ENCODE results near the gene HPD. TPM values are rescaled to one million over a fixed set of nuclear protein-coding genes. Genes with fewer than 3 reads are reported as not detected.

The HPD gene
- total and polyA plus RNA-seq, 2 donors (not counting 3 experiments of a cell fraction or from before 2014, with no cell fraction given) = not detected

DNA sequence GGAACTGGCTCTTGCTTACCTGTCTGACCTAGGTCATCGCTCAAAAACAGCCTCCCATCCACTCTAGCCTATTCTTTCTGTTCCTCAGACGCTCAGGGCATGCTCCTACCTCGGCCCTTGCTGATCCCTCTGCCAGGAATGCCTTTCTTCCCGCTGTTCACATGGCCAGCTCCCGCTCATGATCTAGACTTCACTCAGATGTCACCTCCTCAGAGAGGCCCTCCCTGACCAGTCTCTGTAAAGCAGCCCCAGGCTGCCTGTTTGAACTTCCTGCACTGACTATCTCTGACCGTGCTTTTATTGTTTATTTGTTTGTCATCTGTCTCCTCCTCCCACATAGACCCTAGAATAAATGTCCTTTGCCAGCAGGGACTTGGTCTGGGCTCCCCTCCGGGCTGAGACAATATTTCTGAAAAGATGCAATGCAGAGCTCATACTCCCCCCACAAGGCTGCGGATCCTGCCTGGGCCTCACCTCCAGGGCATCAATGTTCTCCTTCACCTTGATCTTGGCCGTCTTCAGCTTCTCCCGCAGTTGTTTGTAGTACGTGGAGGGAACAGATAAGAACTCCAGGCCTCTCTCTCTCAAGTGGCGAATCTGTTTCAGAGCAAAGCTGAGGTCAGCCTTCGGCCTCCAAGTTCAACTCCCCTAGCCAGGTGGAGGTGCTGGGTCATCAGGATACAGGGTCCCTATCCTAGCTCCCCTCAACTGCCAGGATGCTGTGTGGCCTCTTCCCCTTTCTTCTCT lies 15.2 kb downstream of the HPD start:
- Histone ChIP-seq H3K9me3 (replicated peaks; ENCODE audit: control insufficient read depth, insufficient read depth, low read length) (no peaks in the 10 kb centered on the region), H2AFZ (ENCODE audit: low read depth, low read length) (no peak overlapping the region), H3K4me1 (ENCODE audit: control insufficient read depth, extremely low read depth, insufficient read depth, low read length) (peaks cover 2% of the 10 kb centered on the region), H3K4me2 (ENCODE audit: insufficient read depth, low read length) (no peak overlapping the region), H4K20me1 (replicated peaks; ENCODE audit: control insufficient read depth, extremely low read depth, insufficient read depth, low read length) (no peaks in the 10 kb centered on the region), H3K36me3 (ENCODE audit: control insufficient read depth in 2 of 2, extremely low read depth in 1 of 2, insufficient read depth in 2 of 2, low read length in 2 of 2) (no peaks in the 10 kb centered on the region), H3K79me2 (ENCODE audit: control insufficient read depth, insufficient read depth, low read length) (no peaks in the 10 kb centered on the region), H3K4me3 (replicated peaks in 1 of 3; ENCODE audit: insufficient read depth in 1 of 3, low read depth in 1 of 3, low read length in 3 of 3) (no peak overlapping the region), H3K9ac (replicated peaks; ENCODE audit: extremely low read depth, insufficient read depth, low read length) (no peak overlapping the region), H3K27ac (ENCODE audit: insufficient read depth, low read depth, low read length) (no peak overlapping the region), H3K27me3 (ENCODE audit: control insufficient read depth in 2 of 2, insufficient read depth in 2 of 2, low read length in 2 of 2) (no peaks in the 10 kb centered on the region), H3K9me1 (replicated peaks; ENCODE audit: control insufficient read depth, extremely low read depth, insufficient read depth, low read length) (no peaks in the 10 kb centered on the region)
- intact Hi-C loops (cut with micrococcal nuclease) = no loop called here
- POLR2A ChIA-PET = no interaction called here
- BruUV-seq (replicated peaks) = no TSS peak
- FAIRE-seq = no peak
- DNase-seq (ENCODE audit: low read depth, low spot score) = no peak
- TF ChIP-seq CTCF (IDR thresholded peaks at IDR 0.05; ENCODE audit: extremely low read depth in 1 of 2, insufficient read depth in 1 of 2, low read depth in 1 of 2, low read length in 2 of 2) (no peak), MAX (IDR thresholded peaks at IDR 0.05; ENCODE audit: insufficient read depth, insufficient read length) (no peak), JUN (IDR thresholded peaks at IDR 0.05; ENCODE audit: borderline replicate concordance, insufficient read depth, insufficient read length, low read depth) (no peak), EZH2 (IDR thresholded peaks at IDR 0.05; ENCODE audit: borderline replicate concordance, low read depth, low read length, severe bottlenecking) (no peak), FOS (IDR thresholded peaks at IDR 0.05; ENCODE audit: borderline replicate concordance, insufficient read depth, low read length) (no peak), POLR2A (IDR thresholded peaks at IDR 0.05; ENCODE audit: low read depth, low read length) (no peak), GATA2 (IDR thresholded peaks at IDR 0.05; ENCODE audit: insufficient read depth, insufficient read length, low read depth, low read length) (no peak), MYC (IDR thresholded peaks at IDR 0.05; ENCODE audit: low read depth, low read length) (no peak), POLR2AphosphoS5 (IDR thresholded peaks at IDR 0.05; ENCODE audit: insufficient read depth, low read depth, low read length) (no peak)
- dilution Hi-C loops (cut with MboI; ENCODE audit: extremely low pct_ligation_motif_present, low sequenced_read_pairs) = no loop called here
- CTCF ChIA-PET = interaction anchor here (1.1 to 2.0 kb wide), 2 partner anchors 32 to 49 kb away, joined by 3 to 6 read pairs; partner anchors contain the start of gene RHOF
